AG09309 (cell line): ENCODE measurements around the gene FBN1.

ENCODE experiments used
- DNase-seq: peaks from one replicate; pipeline ENCODE4 v3.0.0-alpha.2; 2010; ENCODE audit warnings: low read depth
- H3K4me3 ChIP-seq: 2 replicates; pipeline ENCODE4 v1.5.1; 2011; ENCODE audit warnings: mild to moderate bottlenecking, low read depth, low read length, moderate library complexity; ENCODE audit not compliant: control insufficient read depth
- TF ChIP-seq, protein P1 (sequence below): IDR thresholded peaks from 2 replicates; pipeline ENCODE4 v1.5.1; 2011; ENCODE audit warnings: mild to moderate bottlenecking, low read depth, low read length, inconsistent platforms; ENCODE audit not compliant: insufficient read depth, control insufficient read depth; ENCODE audit errors: missing control alignments

The FBN1 gene

DNA sequence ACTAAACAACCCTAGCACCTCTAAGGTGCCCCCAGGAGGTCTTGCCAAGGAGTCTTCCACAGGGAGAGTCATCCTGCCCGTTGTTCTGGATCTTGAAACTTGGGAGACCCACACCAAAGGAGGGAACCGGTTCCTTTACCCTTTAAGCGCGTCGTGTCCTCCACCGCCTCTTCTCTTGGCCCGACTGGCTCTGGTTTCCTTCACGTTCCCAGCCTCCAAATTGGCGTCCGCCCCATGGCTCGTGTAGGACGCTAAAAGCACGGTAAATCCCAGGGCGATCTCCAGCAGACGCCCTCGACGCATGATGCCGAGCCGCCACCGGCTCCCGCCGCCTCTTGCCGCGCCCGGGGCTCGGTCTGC lies 1.1 kb downstream of the FBN1 start:
- no peak for DNase-seq
- TF ChIP-seq, protein P1, sequence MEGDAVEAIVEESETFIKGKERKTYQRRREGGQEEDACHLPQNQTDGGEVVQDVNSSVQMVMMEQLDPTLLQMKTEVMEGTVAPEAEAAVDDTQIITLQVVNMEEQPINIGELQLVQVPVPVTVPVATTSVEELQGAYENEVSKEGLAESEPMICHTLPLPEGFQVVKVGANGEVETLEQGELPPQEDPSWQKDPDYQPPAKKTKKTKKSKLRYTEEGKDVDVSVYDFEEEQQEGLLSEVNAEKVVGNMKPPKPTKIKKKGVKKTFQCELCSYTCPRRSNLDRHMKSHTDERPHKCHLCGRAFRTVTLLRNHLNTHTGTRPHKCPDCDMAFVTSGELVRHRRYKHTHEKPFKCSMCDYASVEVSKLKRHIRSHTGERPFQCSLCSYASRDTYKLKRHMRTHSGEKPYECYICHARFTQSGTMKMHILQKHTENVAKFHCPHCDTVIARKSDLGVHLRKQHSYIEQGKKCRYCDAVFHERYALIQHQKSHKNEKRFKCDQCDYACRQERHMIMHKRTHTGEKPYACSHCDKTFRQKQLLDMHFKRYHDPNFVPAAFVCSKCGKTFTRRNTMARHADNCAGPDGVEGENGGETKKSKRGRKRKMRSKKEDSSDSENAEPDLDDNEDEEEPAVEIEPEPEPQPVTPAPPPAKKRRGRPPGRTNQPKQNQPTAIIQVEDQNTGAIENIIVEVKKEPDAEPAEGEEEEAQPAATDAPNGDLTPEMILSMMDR: no peak
- H3K4me3 ChIP-seq: peak overlapping the region; percentile 64

DNA sequence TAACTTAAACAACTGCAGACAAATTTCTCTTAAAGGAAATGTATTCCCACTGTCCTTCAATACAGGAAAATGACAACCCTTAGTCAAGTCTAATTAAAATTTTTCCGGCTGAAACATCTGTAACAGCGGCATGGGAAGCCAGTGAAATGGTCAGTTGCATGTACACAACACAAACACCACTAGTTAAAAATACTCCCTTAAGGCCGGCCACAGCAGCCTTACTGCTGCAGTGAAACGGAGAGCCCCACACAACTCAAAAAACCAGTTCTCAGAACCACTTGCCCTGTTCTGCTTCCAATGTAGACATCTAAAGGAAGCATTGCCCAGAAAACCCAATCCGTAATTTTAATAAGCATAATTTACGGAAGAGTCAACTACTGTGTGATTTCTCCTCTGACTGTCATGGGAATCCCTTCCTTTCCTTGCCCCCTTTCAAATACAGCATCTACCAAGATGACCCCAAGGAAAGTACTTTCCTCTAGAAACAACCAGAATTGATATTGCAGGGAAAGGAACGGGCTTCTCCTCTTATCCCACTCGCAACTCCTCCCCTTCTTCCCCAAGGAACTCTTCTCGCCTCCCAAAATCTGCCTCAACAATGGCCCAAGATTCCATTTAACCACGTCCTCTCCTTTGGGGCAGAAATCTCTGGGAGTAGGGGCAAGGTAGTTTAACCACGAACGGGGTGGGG lies 1.6 kb downstream of the FBN1 start:
- TF ChIP-seq, protein P1: no peak
- DNase-seq: no peak
- H3K4me3 ChIP-seq: peak overlapping the region; percentile 64

DNA sequence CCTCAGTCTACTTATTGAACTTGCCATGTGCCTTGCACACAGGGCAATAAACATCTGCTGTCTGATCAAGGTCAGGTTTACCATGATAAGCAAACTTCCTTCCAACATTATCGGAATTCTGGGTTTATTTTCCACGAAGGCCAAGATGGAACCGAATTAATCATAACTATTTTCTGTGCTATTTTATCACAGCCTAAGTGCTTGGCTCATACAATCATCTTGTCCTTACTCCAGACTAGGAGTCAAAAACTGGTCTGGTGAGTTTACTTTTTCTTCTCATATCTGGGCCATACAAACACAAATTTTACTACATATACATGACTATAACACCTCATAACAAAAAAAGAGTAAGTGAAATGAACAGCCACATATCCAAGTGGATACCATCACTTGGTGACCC lies 2.3 kb downstream of the FBN1 start:
- H3K4me3 ChIP-seq: peak overlapping the region; percentile 64
- TF ChIP-seq, protein P1: no peak
- DNase-seq: no peak

DNA sequence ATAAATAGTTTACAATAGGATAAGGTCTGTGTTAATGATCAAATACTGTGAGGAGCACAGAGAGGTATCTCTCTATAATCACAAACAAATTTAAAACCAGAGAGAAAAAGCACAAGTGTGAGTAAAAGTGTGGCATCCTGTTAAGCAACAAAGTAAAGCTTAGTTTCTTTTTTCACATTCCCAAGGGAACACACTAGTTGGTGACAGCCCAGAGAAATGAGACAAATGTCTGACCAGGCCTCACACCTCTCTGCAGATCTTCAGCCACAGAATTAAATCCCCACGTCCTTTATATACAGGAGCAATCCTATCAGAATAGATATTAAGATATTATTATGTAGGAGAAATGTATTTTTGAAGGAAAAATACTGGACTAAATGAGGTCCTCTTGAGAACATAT lies 2.7 kb downstream of the FBN1 start:
- peak overlapping the region; percentile 64 for H3K4me3 ChIP-seq
- DNase-seq: no peak
- TF ChIP-seq, protein P1: no peak

DNA sequence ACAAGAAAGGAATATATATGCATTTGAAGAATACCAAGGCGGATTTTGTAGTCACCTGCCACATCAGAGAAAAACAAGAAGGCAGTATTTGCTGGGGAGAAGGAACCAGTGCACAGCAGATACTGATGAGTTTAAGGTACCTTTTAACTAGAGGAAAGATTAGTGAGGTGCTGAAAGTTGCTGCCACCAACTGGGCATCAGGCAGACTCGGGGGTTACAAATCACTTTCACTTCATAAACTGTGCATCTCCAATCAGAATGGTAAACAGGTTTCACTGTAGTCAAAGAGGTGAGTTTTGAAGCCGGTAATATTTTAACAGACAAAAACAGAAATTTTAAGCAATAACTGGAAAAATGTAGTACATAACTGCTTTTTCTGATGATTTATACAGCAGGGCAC lies 4.1 kb downstream of the FBN1 start:
- DNase-seq: no peak
- peak overlapping the region; percentile 40 for H3K4me3 ChIP-seq
- TF ChIP-seq, protein P1: peak; percentile 50

DNA sequence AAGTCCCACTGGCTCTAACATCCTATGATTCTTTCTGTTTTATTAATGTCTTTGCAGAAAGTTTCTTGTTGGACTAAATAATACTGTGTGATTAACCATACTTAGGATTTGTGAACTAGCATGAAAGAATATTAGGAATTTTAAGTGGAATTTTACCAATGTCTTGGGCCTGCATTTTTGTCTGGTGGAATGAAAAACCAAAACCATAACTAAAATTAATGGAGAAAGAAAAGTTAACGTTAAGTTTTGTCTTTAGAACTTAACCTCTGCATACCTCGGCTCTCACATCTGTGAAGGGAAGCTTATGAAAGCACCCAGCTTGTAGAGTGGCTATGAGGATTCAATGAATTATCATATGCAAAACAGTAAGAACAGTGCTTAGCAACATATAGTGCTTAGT lies 6.5 kb downstream of the FBN1 start:
- H3K4me3 ChIP-seq: no peak overlapping the region
- TF ChIP-seq, protein P1: no peak
- no peak for DNase-seq
